Kidney epithelial cell (primary cell): Measurements from ENCODE around the gene LOXHD1. TPM values are rescaled to one million over a fixed set of nuclear protein-coding genes. Genes with fewer than 3 reads are reported as not detected.

Source experiments
- DNase-seq: peaks from one replicate; pipeline ENCODE4 v3.0.0-alpha.2; 2010; ENCODE audit warnings: low read depth
- H3K27me3 ChIP-seq: 2 replicates; pipeline ENCODE4 v1.6.0; 2011; ENCODE audit warnings: low read length; ENCODE audit not compliant: control insufficient read depth, insufficient read depth
- H3K36me3 ChIP-seq: 2 replicates; pipeline ENCODE4 v1.5.1; 2011; ENCODE audit warnings: low read length; ENCODE audit not compliant: control insufficient read depth, insufficient read depth
- H3K4me3 ChIP-seq: 2 replicates; pipeline ENCODE4 v1.5.1; 2011; ENCODE audit warnings: low read depth, mild to moderate bottlenecking, control low read depth, low read length
- total RNA-seq: library from RNA; depleted of rRNA; stranded (reverse); fragments of >200 nt; gene quantifications from 2 replicates; pipeline ENCODE4 v1.2.3, GENCODE V29; 2015
- TF ChIP-seq, protein P1 (sequence below): IDR thresholded peaks from 2 replicates; pipeline ENCODE4 v1.5.1; 2011; ENCODE audit warnings: mild to moderate bottlenecking, moderate library complexity, low read length, control low read depth, inconsistent platforms; ENCODE audit not compliant: insufficient read depth, poor library complexity, severe bottlenecking

Gene LOXHD1
- total RNA-seq, 1 donor from 2014 or later = 0.08 TPM

DNA sequence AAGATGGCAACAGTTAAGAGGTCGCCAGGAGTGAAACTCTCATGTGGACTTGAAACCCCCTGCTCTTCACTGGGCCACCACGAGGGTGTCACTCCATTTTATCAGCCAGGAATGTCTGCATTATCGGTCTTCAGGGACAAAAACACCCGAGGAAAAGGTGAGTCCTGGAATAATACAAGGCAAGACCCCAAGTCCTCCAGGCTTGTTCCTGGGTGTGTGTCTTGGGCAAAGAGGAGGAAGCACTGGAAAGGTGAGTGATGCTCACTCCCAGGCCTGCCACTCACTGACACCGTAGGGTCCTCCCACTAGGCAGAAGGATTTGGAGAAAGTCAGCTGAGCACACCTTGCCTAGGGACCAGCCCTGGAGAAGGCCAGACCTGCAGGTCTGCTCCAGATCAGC, 86.9 kb downstream of the LOXHD1 start:
- Histone ChIP-seq H3K27me3 (no peaks in the 10 kb centered on the region), H3K36me3 (no peaks in the 10 kb centered on the region), H3K4me3 (no peak overlapping the region)
- TF ChIP-seq, protein P1, sequence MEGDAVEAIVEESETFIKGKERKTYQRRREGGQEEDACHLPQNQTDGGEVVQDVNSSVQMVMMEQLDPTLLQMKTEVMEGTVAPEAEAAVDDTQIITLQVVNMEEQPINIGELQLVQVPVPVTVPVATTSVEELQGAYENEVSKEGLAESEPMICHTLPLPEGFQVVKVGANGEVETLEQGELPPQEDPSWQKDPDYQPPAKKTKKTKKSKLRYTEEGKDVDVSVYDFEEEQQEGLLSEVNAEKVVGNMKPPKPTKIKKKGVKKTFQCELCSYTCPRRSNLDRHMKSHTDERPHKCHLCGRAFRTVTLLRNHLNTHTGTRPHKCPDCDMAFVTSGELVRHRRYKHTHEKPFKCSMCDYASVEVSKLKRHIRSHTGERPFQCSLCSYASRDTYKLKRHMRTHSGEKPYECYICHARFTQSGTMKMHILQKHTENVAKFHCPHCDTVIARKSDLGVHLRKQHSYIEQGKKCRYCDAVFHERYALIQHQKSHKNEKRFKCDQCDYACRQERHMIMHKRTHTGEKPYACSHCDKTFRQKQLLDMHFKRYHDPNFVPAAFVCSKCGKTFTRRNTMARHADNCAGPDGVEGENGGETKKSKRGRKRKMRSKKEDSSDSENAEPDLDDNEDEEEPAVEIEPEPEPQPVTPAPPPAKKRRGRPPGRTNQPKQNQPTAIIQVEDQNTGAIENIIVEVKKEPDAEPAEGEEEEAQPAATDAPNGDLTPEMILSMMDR = no peak
- no peak for DNase-seq

DNA sequence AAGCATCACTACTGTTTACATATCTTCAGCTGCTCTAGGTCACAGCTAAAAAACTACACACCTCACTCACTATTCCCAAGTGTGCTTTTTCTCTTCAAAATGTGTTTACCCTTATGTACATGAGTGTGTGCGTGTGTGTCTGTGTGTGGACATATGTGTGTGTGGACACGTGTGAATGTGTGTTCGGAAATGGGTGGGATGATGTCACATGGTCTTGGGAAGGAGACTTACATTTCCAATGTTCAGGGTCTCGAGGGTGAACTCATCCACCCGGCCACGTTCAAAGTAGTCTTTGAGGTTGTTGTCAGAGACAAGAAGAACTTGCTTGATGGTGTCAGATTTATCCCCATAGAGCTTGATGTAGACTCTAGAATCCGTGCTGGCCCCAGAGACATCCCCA, 87.8 kb downstream of the LOXHD1 start:
- no peaks in the 10 kb centered on the region for H3K36me3 ChIP-seq
- no peak overlapping the region for H3K4me3 ChIP-seq
- H3K27me3 ChIP-seq = no peaks in the 10 kb centered on the region
- DNase-seq = no peak
- TF ChIP-seq, protein P1 = no peak

DNA sequence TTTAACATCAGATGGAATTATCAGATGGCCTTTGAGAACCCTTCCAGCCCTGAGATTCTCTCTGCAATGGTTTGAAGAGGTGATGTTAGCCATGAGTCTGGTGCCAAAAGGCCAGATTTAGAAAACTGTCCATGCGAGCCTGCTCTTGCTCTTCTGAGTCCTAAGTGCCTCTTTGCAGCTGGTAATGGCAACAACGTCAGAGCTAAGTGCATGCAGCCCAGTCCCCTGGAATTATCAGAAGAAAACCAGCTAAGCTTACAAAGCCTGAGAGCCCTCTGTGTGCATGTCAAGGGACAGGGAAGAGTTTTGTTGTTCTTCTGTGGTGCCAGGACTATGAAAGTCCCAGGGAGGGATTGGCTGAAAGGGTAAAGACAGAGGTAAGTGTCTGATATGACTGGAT, 89.8 kb downstream of the LOXHD1 start:
- no peaks in the 10 kb centered on the region for H3K36me3 ChIP-seq
- H3K4me3 ChIP-seq = no peak overlapping the region
- DNase-seq = no peak
- no peaks in the 10 kb centered on the region for H3K27me3 ChIP-seq
- TF ChIP-seq, protein P1 = no peak

DNA sequence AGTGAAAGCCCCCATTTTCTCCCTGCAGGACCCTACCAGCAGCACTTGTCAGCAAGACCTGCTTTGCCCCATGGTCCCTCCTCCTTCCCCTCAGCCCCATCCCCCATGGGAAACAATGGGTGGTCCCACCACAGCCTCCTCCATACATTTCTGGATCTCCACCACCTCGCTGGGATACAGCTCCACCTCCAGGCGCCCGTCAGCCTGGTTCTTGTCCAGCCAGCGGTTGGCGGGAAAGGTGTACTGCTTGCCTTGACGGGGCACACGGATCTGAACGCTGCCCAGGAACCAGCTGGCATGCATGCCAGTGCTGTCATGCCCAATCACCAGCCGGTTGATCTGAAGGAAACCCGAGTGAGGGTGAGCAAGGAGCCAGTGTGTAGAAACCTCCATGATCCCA, 90.9 kb downstream of the LOXHD1 start:
- Histone ChIP-seq H3K27me3 (no peaks in the 10 kb centered on the region), H3K36me3 (no peaks in the 10 kb centered on the region), H3K4me3 (no peak overlapping the region)
- TF ChIP-seq, protein P1 = no peak
- no peak for DNase-seq

DNA sequence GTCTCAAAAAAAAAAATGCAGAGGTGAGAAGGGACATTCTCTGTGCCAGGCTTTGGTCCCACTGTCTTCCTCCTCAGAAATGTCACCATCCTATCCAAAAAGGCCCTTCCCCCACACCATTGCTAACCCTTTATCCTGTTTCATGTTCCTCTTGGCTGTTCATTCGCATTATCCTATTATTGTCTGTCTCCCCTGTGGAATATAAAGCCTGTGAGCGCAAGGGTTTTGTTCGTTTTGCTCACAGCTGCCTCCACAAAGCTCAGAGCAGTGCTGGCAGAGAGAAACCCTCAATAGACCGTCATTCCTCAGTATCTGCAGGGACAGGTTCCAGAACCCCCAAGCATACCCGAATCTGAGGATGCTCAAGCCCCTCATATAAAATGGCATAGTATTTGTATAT, 91.8 kb downstream of the LOXHD1 start:
- H3K27me3 ChIP-seq = no peaks in the 10 kb centered on the region
- DNase-seq = no peak
- TF ChIP-seq, protein P1 = no peak
- no peak overlapping the region for H3K4me3 ChIP-seq
- no peaks in the 10 kb centered on the region for H3K36me3 ChIP-seq

DNA sequence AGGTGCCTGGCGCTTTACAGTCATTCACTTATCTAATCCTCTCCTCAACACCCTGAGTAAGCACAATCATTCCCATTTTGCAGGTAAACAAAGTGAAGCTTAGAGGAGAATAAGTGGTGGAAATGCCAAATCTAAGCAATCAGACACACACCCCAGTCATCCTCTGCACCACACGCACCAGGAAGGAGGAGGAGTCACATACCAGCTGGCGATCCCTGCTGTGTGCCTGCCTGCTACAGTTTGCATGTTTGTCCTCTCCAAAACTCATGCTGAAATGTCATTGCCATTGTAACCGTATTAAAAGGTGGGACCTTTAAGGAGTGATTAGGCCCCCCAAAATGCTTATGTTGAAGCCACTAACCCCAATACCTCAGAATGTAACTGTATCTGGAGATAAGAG, 93.7 kb downstream of the LOXHD1 start:
- TF ChIP-seq, protein P1 = no peak
- Histone ChIP-seq H3K27me3 (no peaks in the 10 kb centered on the region), H3K36me3 (no peaks in the 10 kb centered on the region), H3K4me3 (no peak overlapping the region)
- DNase-seq = no peak
